Calu3 (cell line): ENCODE measurements around the gene OTC. TPM values are rescaled to one million over a fixed set of nuclear protein-coding genes. Genes with fewer than 3 reads are reported as not detected.

Experiments used
- BruUV-seq: library from RNA; stranded (reverse); fragments of 400-500 nt; replicated peaks from 2 replicates; lab custom pipeline; 2021; lab: Mats Ljungman, UMichigan
- CTCF ChIA-PET: fragments of 300-600 bp; sonication (Branson Sonifier 250); formaldehyde crosslinking; loops from one replicate; lab custom pipeline; 2022; ENCODE audit warnings: antibody characterized with exemption; lab: Charles Lee
- DNase-seq: peaks from one replicate; pipeline ENCODE4 v3.0.0; 2022
- H3K27ac Mint-ChIP-seq: one replicate; pipeline ENCODE4 v1.8.0; 2022; ENCODE audit warnings: mixed read lengths; ENCODE audit not compliant: unreplicated experiment
- H3K27me3 Mint-ChIP-seq: one replicate; pipeline ENCODE4 v1.8.0; 2022; ENCODE audit warnings: mixed read lengths; ENCODE audit not compliant: unreplicated experiment
- H3K36me3 Mint-ChIP-seq: one replicate; pipeline ENCODE4 v1.8.0; 2022; ENCODE audit warnings: mild to moderate bottlenecking, moderate library complexity, mixed read lengths; ENCODE audit not compliant: insufficient read depth, unreplicated experiment
- H3K4me1 Mint-ChIP-seq: one replicate; pipeline ENCODE4 v1.8.0; 2022; ENCODE audit warnings: mild to moderate bottlenecking, low read depth, mixed read lengths; ENCODE audit not compliant: unreplicated experiment
- H3K4me3 Mint-ChIP-seq: one replicate; pipeline ENCODE4 v1.8.0; 2022; ENCODE audit warnings: mild to moderate bottlenecking, low read depth, moderate library complexity, mixed read lengths; ENCODE audit not compliant: unreplicated experiment
- H3K9me3 Mint-ChIP-seq: one replicate; pipeline ENCODE4 v1.8.0; 2022; ENCODE audit warnings: low read depth, mixed read lengths; ENCODE audit not compliant: unreplicated experiment
- intact Hi-C: fragments of 100-400 bp; cut with micrococcal nuclease; formaldehyde crosslinking; loops from one replicate; pipeline ENCODE4 v1.10.0; 2022; ENCODE audit not compliant: unreplicated experiment
- total RNA-seq: library from RNA; stranded (reverse); gene quantifications from 2 replicates; pipeline ENCODE4 v1.2.3, GENCODE V29; 2022
- TF ChIP-seq, protein P1 (sequence below): fragments of 200-600 bp; IDR thresholded peaks from one replicate; pipeline ENCODE4 v1.8.0; 2022; ENCODE audit warnings: antibody characterized with exemption; ENCODE audit not compliant: unreplicated experiment

Gene OTC
- total RNA-seq, 1 experiment from 2014 or later: not detected

DNA sequence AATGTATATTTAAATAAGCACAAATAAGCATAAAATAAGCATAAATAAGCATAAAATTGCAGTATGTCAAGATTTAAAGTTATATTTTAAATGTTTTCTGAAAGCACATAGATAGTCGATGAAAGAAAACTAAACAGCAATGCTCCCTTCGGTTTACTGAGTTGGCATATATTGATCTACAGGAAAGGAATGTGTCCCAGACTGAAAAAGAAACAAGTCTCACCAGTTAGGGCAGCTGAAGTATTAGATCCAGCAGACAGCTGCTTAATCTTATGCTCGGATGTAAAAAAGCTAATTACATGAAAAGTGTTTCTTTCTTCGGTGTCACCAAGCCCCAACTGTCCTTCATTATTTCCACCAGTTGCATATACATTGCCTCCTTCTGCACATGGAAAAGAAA, 33.8 kb upstream of the OTC start:
- Mint-ChIP-seq H3K4me1 (peaks cover 9% of the 10 kb centered on the region), H3K27ac (no peak overlapping the region), H3K36me3 (no peaks in the 10 kb centered on the region), H3K4me3 (no peak overlapping the region), H3K27me3 (no peaks in the 10 kb centered on the region), H3K9me3 (no peaks in the 10 kb centered on the region)
- no TSS peak for BruUV-seq
- intact Hi-C loops: no loop called here
- no peak for DNase-seq
- TF ChIP-seq, protein P1, sequence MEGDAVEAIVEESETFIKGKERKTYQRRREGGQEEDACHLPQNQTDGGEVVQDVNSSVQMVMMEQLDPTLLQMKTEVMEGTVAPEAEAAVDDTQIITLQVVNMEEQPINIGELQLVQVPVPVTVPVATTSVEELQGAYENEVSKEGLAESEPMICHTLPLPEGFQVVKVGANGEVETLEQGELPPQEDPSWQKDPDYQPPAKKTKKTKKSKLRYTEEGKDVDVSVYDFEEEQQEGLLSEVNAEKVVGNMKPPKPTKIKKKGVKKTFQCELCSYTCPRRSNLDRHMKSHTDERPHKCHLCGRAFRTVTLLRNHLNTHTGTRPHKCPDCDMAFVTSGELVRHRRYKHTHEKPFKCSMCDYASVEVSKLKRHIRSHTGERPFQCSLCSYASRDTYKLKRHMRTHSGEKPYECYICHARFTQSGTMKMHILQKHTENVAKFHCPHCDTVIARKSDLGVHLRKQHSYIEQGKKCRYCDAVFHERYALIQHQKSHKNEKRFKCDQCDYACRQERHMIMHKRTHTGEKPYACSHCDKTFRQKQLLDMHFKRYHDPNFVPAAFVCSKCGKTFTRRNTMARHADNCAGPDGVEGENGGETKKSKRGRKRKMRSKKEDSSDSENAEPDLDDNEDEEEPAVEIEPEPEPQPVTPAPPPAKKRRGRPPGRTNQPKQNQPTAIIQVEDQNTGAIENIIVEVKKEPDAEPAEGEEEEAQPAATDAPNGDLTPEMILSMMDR: no peak
- CTCF ChIA-PET: interaction anchor here (1.5 kb wide), 1 partner anchor 9 kb away, joined by 5 read pairs; the partner anchor contains the start of gene RPGR

DNA sequence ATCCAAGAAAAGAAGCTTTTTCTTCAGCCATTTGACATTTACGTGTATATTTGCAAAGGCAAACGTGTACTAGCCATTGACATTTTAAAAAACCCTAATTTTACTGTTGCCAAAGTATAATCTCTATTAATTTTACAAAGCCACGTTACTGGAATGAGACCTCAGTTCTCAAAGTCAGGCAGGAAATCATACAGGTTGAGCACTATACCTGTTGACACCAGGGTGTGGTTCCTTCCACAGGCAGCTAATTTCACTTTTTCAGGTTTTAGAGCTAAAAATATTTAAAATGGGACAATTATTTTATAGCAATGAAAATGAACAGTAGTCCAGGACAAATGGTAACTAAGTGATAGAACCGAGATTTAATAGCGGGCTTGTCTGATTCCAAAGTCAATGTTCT, 31.6 kb upstream of the OTC start:
- BruUV-seq: no TSS peak
- no peak for DNase-seq
- Mint-ChIP-seq H3K36me3 (no peaks in the 10 kb centered on the region), H3K4me1 (peaks cover 15% of the 10 kb centered on the region), H3K27ac (no peak overlapping the region), H3K9me3 (no peaks in the 10 kb centered on the region), H3K4me3 (no peak overlapping the region), H3K27me3 (no peaks in the 10 kb centered on the region)
- intact Hi-C loops: no loop called here
- CTCF ChIA-PET: interaction anchor here (0.6 kb wide), 1 partner anchor 287 kb away, joined by 3 read pairs; no protein-coding TSS in a partner anchor
- TF ChIP-seq, protein P1: no peak

DNA sequence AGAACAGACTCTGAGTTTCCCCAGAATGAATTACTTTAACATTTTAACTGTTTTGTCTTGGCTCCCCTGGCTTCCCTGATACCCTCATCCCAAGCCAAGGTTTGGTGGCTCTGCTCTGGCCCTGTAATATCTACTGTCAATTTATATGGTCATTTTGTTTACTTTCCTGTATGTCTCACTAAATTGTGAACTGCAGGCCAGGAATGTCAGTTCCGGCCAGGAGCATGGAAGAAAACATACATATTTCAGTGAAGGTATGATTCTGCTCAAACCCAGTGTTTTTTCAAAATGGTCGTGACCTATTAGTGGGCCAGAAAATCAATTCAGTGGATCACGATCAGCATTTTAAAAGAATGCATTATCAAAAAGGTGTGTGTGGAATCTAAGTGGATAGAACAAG, 26.3 kb upstream of the OTC start:
- H3K4me1 Mint-ChIP-seq: peaks cover 20% of the 10 kb centered on the region
- CTCF ChIA-PET: interaction anchor here (1.7 to 2.2 kb wide), 2 partner anchors 66 to 134 kb away, joined by 10 to 12 read pairs; no protein-coding TSS in a partner anchor
- H3K27me3 Mint-ChIP-seq: no peaks in the 10 kb centered on the region
- no peak for DNase-seq
- peak overlapping the region; percentile 90 for H3K4me3 Mint-ChIP-seq
- TF ChIP-seq, protein P1: no peak
- H3K9me3 Mint-ChIP-seq: no peaks in the 10 kb centered on the region
- H3K27ac Mint-ChIP-seq: peak overlapping the region; percentile 91
- intact Hi-C loops: loop anchor here (2.0 kb wide), 1 partner anchor 133 kb away; no protein-coding TSS in a partner anchor
- peaks cover 16% of the 10 kb centered on the region for H3K36me3 Mint-ChIP-seq
- no TSS peak for BruUV-seq

DNA sequence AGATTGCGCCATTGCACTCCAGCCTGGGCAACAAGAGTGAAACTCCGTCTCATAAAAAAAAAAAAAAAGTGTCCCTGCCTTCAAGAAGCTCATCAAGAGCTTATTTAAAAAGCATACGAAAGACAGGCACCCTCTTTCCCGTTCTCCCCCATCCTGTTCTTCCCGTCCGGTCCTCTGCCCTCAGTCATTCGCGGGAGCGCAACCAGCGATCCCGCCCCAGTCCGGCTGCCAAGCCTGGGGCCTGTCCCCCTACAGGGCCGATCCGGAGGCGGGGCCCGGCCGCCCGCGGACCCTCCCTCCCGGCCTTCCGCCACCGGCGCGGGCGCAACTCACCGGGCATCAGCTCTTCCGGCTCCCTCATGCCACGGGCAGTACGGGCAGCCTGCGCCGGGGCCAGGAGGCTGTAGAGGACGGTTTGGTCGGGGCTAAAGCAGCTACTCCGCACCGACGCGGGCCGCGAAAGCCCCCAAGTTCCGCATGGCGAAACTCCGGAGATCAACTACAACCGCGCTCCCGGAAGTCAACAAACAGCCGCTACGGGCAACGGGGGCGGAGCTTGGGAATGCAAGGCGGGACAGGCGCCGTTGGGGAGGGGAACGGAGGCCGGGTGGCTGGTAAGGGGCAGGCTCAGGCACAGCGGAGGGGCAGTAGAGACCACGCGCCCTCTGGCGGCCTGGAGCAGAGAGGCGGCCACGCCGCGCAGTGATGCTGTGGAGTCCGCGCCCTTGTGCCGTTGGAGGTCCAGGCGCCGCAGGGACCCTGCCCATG, 25.2 kb upstream of the OTC start, which contains the start of gene RPGR:
Gene RPGR, minus strand, starts transcription at position 503 of the 768 bp plus-strand sequence. Its CDS starts 142 bp downstream, at position 361.
- H3K4me1 Mint-ChIP-seq: peaks cover 20% of the 10 kb centered on the region
- peak within 1 kb of the TSS; percentile 91 for H3K27ac Mint-ChIP-seq
- CTCF ChIA-PET: interaction anchor here (0.7 to 2.2 kb wide), 10 partner anchors 9 to 138 kb away, joined by 3 to 12 read pairs (median 4); no protein-coding TSS in a partner anchor
- no TSS peak for BruUV-seq
- TF ChIP-seq, protein P1: peak; percentile 39
- peak; percentile 96 for DNase-seq
- no peaks in the 10 kb centered on the region for H3K9me3 Mint-ChIP-seq
- intact Hi-C loops: loop anchor here (1.0 to 2.0 kb wide), 2 partner anchors 67 to 134 kb away; no protein-coding TSS in a partner anchor
- no peaks in the 10 kb centered on the region for H3K27me3 Mint-ChIP-seq
- peak within 1 kb of the TSS; percentile 90 for H3K4me3 Mint-ChIP-seq
- peaks cover 16% of the 10 kb centered on the region for H3K36me3 Mint-ChIP-seq
